Esophagus muscularis mucosa (tissue), 4 donors: Measurements from ENCODE around the gene JAGN1. TPM values are rescaled to one million over a fixed set of nuclear protein-coding genes. Genes with fewer than 3 reads are reported as not detected.
A peak's percentile ranks its signal among the peaks of the same experiment; 100 is the strongest.

Source experiments
- DNase-seq: peaks from one replicate; pipeline ENCODE4 v3.0.0-alpha.2; 2017; ENCODE audit errors: extremely low spot score
- H3K27ac ChIP-seq, 4 donors: fragments of 200-600 bp; sonication (generic); replicated peaks in 1 of 4; 1 replicate in 3 of 4; 2 replicates in 1 of 4; pipeline ENCODE4 v1.5.1; 2016 to 2019; ENCODE audit warnings: mild to moderate bottlenecking in 1 of 4
- H3K27me3 ChIP-seq, 4 donors: fragments of 200-600 bp; sonication (generic); one replicate each; pipeline versions ENCODE4 v1.5.1 to v1.6.0; 2016 to 2019
- H3K36me3 ChIP-seq, 4 donors: fragments of 200-600 bp; sonication (generic); one replicate each; pipeline ENCODE4 v1.5.1; 2016 to 2019
- H3K4me1 ChIP-seq, 4 donors: fragments of 200-600 bp; sonication (generic); one replicate each; pipeline ENCODE4 v1.5.1; 2016 to 2019
- H3K4me3 ChIP-seq, 4 donors: fragments of 200-600 bp; sonication (generic); 1 replicate in 2 of 4; 2 replicates in 2 of 4; pipeline ENCODE4 v1.5.1; 2016 to 2019; ENCODE audit warnings: mild to moderate bottlenecking in 4 of 4, moderate library complexity in 1 of 4
- H3K9me3 ChIP-seq, 4 donors: fragments of 200-600 bp; sonication (generic); 1 replicate in 3 of 4; 2 replicates in 1 of 4; pipeline ENCODE4 v1.5.1; 2016 to 2019
- EP300 ChIP-seq: sonication (generic); formaldehyde crosslinking; IDR thresholded peaks from one replicate; pipeline ENCODE4 v1.6.1; 2017; ENCODE audit warnings: antibody characterized with exemption
- POLR2A ChIP-seq: fragments of 450-650 bp; IDR thresholded peaks from one replicate; pipeline ENCODE4 v1.6.1; 2017; ENCODE audit warnings: antibody characterized with exemption, moderate library complexity, mild to moderate bottlenecking, low read depth
- POLR2AphosphoS5 ChIP-seq, 2 donors: sonication (generic); formaldehyde crosslinking; IDR thresholded peaks; one replicate each; pipeline ENCODE4 v1.6.1; 2017; ENCODE audit warnings: antibody characterized with exemption in 2 of 2
- WGBS: methylation state at CpG from one replicate; pipeline ENCODE4 v1.1.5; 2018; 5-methylcytosine and 5-hydroxymethylcytosine counted together
- intact Hi-C: fragments of 100-400 bp; cut with DNase I; formaldehyde crosslinking; loops from one replicate; pipeline ENCODE4 v1.15.1; 2023
- total RNA-seq, 4 donors: library from RNA; depleted of rRNA; stranded (reverse); fragments of >200 nt; gene quantifications; one replicate each; pipeline versions ENCODE4 v1.1.0 to v1.2.1, GENCODE V29; 2016
- TF ChIP-seq, protein P1 (sequence below), 3 experiments: fragments of 200-600 bp in 2 of 3; fragments of 450-650 bp in 1 of 3; sonication (generic) in 2 of 3; IDR thresholded peaks; one replicate each; pipeline ENCODE4 v1.5.1; 2017 to 2019; ENCODE audit warnings: antibody characterized with exemption in 3 of 3, mild to moderate bottlenecking in 2 of 3, moderate library complexity in 1 of 3

Gene JAGN1
- total RNA-seq, 4 donors from 2014 or later: 17.9 to 39.8 (median 26.4) TPM

DNA sequence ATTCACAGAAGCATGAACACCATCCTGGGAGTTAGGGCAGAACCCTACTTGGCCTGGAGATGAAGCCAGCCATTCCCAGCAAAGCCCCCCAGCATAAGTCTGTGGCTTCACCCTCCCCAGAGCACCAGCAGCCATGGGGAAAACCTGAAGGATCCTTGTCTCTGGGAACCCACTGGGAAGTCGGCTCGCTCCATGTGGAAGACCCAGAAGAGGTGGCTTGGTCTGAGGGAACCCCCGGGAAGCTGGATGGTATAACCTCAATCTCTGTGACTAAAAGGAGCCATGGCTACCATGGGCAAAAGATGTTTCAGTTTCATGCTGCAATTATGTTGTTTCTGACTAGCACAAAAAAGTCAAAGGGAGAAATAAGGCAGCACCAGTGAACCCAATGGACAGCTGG lies 34.8 kb upstream of the JAGN1 start:
- Histone ChIP-seq H3K9me3 (no peaks in the 10 kb centered on the region), H3K4me1 (no peaks in the 10 kb centered on the region), H3K36me3 (no peaks in the 10 kb centered on the region), H3K27me3 (no peaks in the 10 kb centered on the region), H3K27ac (no peak overlapping the region), H3K4me3 (no peak overlapping the region)
- intact Hi-C loops: no loop called here
- TF ChIP-seq POLR2A (no peak), EP300 (no peak), POLR2AphosphoS5 (IDR thresholded peaks at IDR 0.05) (no peak)
- TF ChIP-seq, protein P1, sequence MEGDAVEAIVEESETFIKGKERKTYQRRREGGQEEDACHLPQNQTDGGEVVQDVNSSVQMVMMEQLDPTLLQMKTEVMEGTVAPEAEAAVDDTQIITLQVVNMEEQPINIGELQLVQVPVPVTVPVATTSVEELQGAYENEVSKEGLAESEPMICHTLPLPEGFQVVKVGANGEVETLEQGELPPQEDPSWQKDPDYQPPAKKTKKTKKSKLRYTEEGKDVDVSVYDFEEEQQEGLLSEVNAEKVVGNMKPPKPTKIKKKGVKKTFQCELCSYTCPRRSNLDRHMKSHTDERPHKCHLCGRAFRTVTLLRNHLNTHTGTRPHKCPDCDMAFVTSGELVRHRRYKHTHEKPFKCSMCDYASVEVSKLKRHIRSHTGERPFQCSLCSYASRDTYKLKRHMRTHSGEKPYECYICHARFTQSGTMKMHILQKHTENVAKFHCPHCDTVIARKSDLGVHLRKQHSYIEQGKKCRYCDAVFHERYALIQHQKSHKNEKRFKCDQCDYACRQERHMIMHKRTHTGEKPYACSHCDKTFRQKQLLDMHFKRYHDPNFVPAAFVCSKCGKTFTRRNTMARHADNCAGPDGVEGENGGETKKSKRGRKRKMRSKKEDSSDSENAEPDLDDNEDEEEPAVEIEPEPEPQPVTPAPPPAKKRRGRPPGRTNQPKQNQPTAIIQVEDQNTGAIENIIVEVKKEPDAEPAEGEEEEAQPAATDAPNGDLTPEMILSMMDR (IDR thresholded peaks at IDR 0.05): no peak
- 100% methylated on average over 1 of the region's 3 CpGs for WGBS
- DNase-seq: no peak

DNA sequence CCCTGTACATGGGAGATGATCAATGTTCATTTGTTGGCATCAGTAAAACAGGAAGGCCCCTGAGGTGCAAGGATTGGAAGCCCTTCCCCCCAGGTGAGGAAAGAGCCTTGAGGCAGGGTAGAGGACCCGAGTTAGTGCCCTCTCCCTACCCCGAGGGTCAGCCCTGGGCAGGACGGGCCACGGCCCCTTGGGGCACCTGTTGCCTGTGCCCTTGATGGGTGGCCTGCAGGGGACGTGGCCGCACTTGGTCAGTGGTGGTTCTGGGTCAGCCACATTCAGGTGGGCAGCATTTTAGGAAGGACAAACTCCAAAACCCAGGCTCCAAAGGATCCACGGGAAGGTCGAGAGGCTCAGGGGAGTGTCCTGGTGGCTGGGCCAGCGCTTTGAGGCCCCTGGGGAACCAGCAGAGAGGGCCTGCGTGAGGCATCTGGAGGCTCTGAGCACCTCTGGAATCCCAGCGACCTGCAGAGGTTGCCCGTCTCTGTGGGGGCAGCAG lies 30.8 kb upstream of the JAGN1 start:
- TF ChIP-seq, protein P1 (IDR thresholded peaks at IDR 0.05): no peak
- TF ChIP-seq POLR2A (no peak), POLR2AphosphoS5 (IDR thresholded peaks at IDR 0.05) (no peak), EP300 (no peak)
- intact Hi-C loops: no loop called here
- Histone ChIP-seq H3K27me3 (no peaks in the 10 kb centered on the region), H3K4me3 (no peak overlapping the region), H3K36me3 (no peaks in the 10 kb centered on the region), H3K4me1 (peaks cover 11 to 29% (median 25%) of the 10 kb centered on the region in 4 donors), H3K9me3 (no peaks in the 10 kb centered on the region), H3K27ac (no peak overlapping the region)
- WGBS: 95% methylated on average over 7 of the region's 12 CpGs
- no peak for DNase-seq

DNA sequence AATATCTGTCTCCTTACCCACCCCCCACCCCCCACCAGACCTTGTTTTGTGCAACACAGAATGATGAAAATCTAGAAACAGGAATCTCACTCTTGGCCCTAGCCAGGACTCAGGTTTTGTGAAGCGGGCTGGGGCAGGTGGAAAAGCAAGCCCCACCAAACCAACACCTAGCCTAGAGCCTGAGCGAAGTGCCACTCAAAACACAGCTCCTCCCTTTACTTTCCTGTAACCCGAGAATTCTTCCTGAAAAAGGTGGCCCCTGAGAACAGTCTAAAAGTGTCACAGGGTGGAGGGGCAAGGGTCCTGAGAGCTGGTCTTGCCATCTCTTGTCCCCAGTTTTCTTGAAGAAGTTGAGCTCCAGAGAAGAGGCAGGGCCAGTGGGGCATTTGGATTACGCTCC lies 29.2 kb upstream of the JAGN1 start:
- no peak for DNase-seq
- Histone ChIP-seq H3K9me3 (no peaks in the 10 kb centered on the region), H3K27me3 (no peaks in the 10 kb centered on the region), H3K4me3 (no peak overlapping the region), H3K27ac (peak overlapping the region in 1 of 4 donors; percentile 87), H3K36me3 (no peaks in the 10 kb centered on the region), H3K4me1 (peaks cover 19 to 45% (median 41%) of the 10 kb centered on the region in 4 donors)
- intact Hi-C loops: no loop called here
- TF ChIP-seq POLR2AphosphoS5 (IDR thresholded peaks at IDR 0.05) (no peak), POLR2A (no peak), EP300 (no peak)
- TF ChIP-seq, protein P1 (IDR thresholded peaks at IDR 0.05): no peak
- WGBS: 94% methylated on average over 4 of the region's 4 CpGs

DNA sequence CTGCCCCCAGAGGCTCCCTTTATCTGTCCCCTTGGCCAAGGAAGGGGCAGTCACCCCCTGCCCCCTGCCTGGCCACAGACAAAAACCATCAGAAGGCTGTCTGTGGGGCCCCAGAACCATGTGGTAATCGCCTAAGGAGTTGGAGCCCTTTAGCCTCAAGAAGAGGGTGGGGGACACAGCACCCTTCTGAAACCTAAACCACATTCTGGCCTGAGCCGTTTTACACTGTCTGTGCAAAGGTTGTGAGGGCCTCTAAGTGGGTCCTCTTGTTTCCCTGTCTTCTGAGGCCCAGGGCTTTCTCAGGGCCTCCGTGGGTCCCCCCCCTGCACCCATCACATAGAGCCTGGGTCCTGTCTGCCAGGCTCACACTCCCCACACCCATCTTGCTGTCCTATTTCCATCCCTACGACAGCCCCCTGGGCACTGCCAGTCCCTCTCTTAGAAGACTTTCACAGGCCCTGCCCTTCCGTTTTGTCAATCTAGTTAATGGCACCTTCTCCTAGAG lies 28.7 kb upstream of the JAGN1 start:
- DNase-seq: no peak
- Histone ChIP-seq H3K27me3 (no peaks in the 10 kb centered on the region), H3K27ac (peak overlapping the region in 3 of 4 donors; percentile 85 to 87 (median 86)), H3K4me1 (peaks cover 19 to 50% (median 46%) of the 10 kb centered on the region in 4 donors), H3K9me3 (no peaks in the 10 kb centered on the region), H3K4me3 (no peak overlapping the region), H3K36me3 (no peaks in the 10 kb centered on the region)
- 94% methylated on average over 5 of the region's 5 CpGs for WGBS
- TF ChIP-seq POLR2AphosphoS5 (IDR thresholded peaks at IDR 0.05) (no peak), POLR2A (no peak), EP300 (no peak)
- TF ChIP-seq, protein P1 (IDR thresholded peaks at IDR 0.05): no peak
- intact Hi-C loops: loop anchor here (2.0 kb wide), 1 partner anchor 53 kb away; no protein-coding TSS in a partner anchor
